H1 (cell line): Measurements from ENCODE around the gene SNRNP40. TPM values are rescaled to one million over a fixed set of nuclear protein-coding genes. Genes with fewer than 3 reads are reported as not detected.

ENCODE experiments used
- CTCF ChIA-PET: fragments of 300-600 bp; sonication (Branson Sonifier 250); formaldehyde crosslinking; loops from one replicate; lab custom pipeline; 2021; ENCODE audit not compliant: partially characterized antibody; lab: Charles Lee
- POLR2A ChIA-PET: fragments of 300-600 bp; sonication (Branson Sonifier 250); formaldehyde crosslinking; loops from one replicate; lab custom pipeline; 2021; ENCODE audit warnings: inconsistent platforms; ENCODE audit not compliant: partially characterized antibody; lab: Charles Lee
- DNase-seq, 2 experiments: peaks; one replicate each; pipeline versions ENCODE4 v3.0.0 to v3.0.0-alpha.2; 2010 to 2022; ENCODE audit warnings: low spot score in 2 of 2, low read depth in 1 of 2, mixed read lengths in 1 of 2
- FAIRE-seq: peaks from 2 replicates; lab custom pipeline; 2011; peaks lifted over from hg19 to GRCh38; lab: Jason Lieb, UNC
- H2AFZ ChIP-seq: 2 replicates; pipeline ENCODE4 v1.8.1; 2012; ENCODE audit warnings: low read length, inconsistent platforms
- H2AK5ac ChIP-seq: 2 replicates; pipeline ENCODE4 v1.6.1; 2013; ENCODE audit warnings: low read depth, low read length
- H2BK120ac ChIP-seq: replicated peaks from 2 replicates; pipeline ENCODE3; 2013; ENCODE audit warnings: low read depth, low read length, inconsistent platforms
- H2BK12ac ChIP-seq: 2 replicates; pipeline ENCODE4 v1.6.1; 2013; ENCODE audit warnings: low read depth, low read length
- H2BK15ac ChIP-seq: 2 replicates; pipeline ENCODE4 v1.6.1; 2013; ENCODE audit warnings: low read length
- H2BK20ac ChIP-seq: 2 replicates; pipeline ENCODE4 v1.6.1; 2013; ENCODE audit warnings: low read length
- H2BK5ac ChIP-seq: 2 replicates; pipeline ENCODE4 v1.6.1; 2013; ENCODE audit warnings: low read depth, low read length
- H3K14ac ChIP-seq: 2 replicates; pipeline ENCODE4 v1.6.1; 2013; ENCODE audit warnings: inconsistent platforms; ENCODE audit not compliant: insufficient read length
- H3K18ac ChIP-seq: 2 replicates; pipeline ENCODE4 v1.6.1; 2013; ENCODE audit warnings: low read length; ENCODE audit errors: extremely low read depth
- H3K23ac ChIP-seq: 2 replicates; pipeline ENCODE4 v1.6.1; 2013; ENCODE audit warnings: inconsistent platforms; ENCODE audit not compliant: insufficient read length
- H3K23me2 ChIP-seq: 2 replicates; pipeline ENCODE4 v1.6.1; 2013; ENCODE audit warnings: low read depth, low read length
- H3K27ac ChIP-seq: 2 replicates; pipeline ENCODE4 v1.6.1; 2011; ENCODE audit warnings: low read depth, low read length, inconsistent platforms
- H3K27me3 ChIP-seq, 4 experiments: replicated peaks in 1 of 4; 1 replicate in 1 of 4; 2 replicates in 3 of 4; pipeline versions ENCODE4 v1.6.1 to v1.8.1; 2011 to 2013; ENCODE audit warnings: low read length in 3 of 4, mild to moderate bottlenecking in 3 of 4, inconsistent platforms in 2 of 4, mixed read lengths in 2 of 4, moderate library complexity in 1 of 4; ENCODE audit not compliant: control insufficient read depth in 3 of 4, insufficient read depth in 3 of 4; ENCODE audit errors: extremely low read depth in 1 of 4
- H3K36me3 ChIP-seq, 4 experiments: 2 replicates each; pipeline versions ENCODE4 v1.6.1 to v1.8.1; 2011 to 2013; ENCODE audit warnings: mild to moderate bottlenecking in 4 of 4, low read length in 3 of 4, moderate library complexity in 2 of 4, control low read depth in 1 of 4, inconsistent platforms in 1 of 4; ENCODE audit not compliant: insufficient read depth in 4 of 4, control insufficient read depth in 2 of 4
- H3K4ac ChIP-seq: replicated peaks from 2 replicates; pipeline ENCODE3; 2013; ENCODE audit warnings: low read length, low read depth, mixed read lengths, inconsistent platforms; ENCODE audit not compliant: insufficient read length
- H3K4me1 ChIP-seq, 4 experiments: replicated peaks in 1 of 4; 1 replicate in 1 of 4; 2 replicates in 3 of 4; pipeline versions ENCODE4 v1.6.1 to v1.8.1; 2011 to 2013; ENCODE audit warnings: low read length in 3 of 4, inconsistent platforms in 2 of 4, mixed read lengths in 1 of 4; ENCODE audit not compliant: insufficient read depth in 4 of 4, control insufficient read depth in 3 of 4
- H3K4me2 ChIP-seq, 2 experiments: 2 replicates each; pipeline versions ENCODE4 v1.6.1 to v1.8.1; 2011 to 2013; ENCODE audit warnings: low read depth in 2 of 2, low read length in 2 of 2, control low read depth in 1 of 2, inconsistent platforms in 1 of 2, mild to moderate bottlenecking in 1 of 2; ENCODE audit not compliant: insufficient read depth in 1 of 2
- H3K4me3 ChIP-seq, 4 experiments: fragments of 200-600, 300-600 bp in 1 of 4; sonication (generic), shearing (Covaris generic), sonication (Bioruptor Twin) in 1 of 4; 2 replicates each; pipeline versions ENCODE4 v1.5.1 to v1.8.1; 2011 to 2016; ENCODE audit warnings: low read length in 4 of 4, low read depth in 3 of 4, control low read depth in 2 of 4, inconsistent platforms in 2 of 4, mild to moderate bottlenecking in 2 of 4, mixed read lengths in 1 of 4, moderate library complexity in 1 of 4; ENCODE audit not compliant: insufficient read depth in 2 of 4; ENCODE audit errors: extremely low read depth in 1 of 4
- H3K56ac ChIP-seq: replicated peaks from 2 replicates; pipeline ENCODE3; 2013; ENCODE audit warnings: low read depth, mild to moderate bottlenecking, mixed read lengths, low read length, inconsistent platforms; ENCODE audit not compliant: insufficient read length
- H3K79me1 ChIP-seq: 2 replicates; pipeline ENCODE4 v1.6.1; 2013; ENCODE audit warnings: low read depth, low read length, control low read depth
- H3K79me2 ChIP-seq, 2 experiments: 2 replicates each; pipeline versions ENCODE4 v1.6.1 to v1.8.1; 2012 to 2013; ENCODE audit warnings: low read length in 2 of 2, mild to moderate bottlenecking in 2 of 2, inconsistent platforms in 1 of 2; ENCODE audit not compliant: insufficient read depth in 2 of 2, control insufficient read depth in 1 of 2
- H3K9ac ChIP-seq, 4 experiments: replicated peaks in 1 of 4; 1 replicate in 1 of 4; 2 replicates in 3 of 4; pipeline versions ENCODE4 v1.6.1 to v1.8.1; 2011 to 2013; ENCODE audit warnings: low read depth in 3 of 4, low read length in 3 of 4, control low read depth in 2 of 4, mild to moderate bottlenecking in 2 of 4, moderate library complexity in 2 of 4, inconsistent platforms in 1 of 4; ENCODE audit errors: extremely low read depth in 1 of 4
- H3K9me3 ChIP-seq, 2 experiments: 2 replicates each; pipeline versions ENCODE4 v1.6.1 to v1.8.1; 2012 to 2013; ENCODE audit warnings: mild to moderate bottlenecking in 2 of 2, moderate library complexity in 2 of 2, control low read depth in 1 of 2, inconsistent platforms in 1 of 2, low read depth in 1 of 2, low read length in 1 of 2, mixed read lengths in 1 of 2; ENCODE audit not compliant: insufficient read depth in 2 of 2
- H4K20me1 ChIP-seq, 2 experiments: replicated peaks in 1 of 2; 2 replicates each; pipeline versions ENCODE3 to v1.8.1; 2011 to 2013; ENCODE audit warnings: inconsistent platforms in 2 of 2, low read length in 2 of 2, mild to moderate bottlenecking in 1 of 2; ENCODE audit not compliant: insufficient read depth in 2 of 2, control insufficient read depth in 1 of 2
- H4K5ac ChIP-seq: 2 replicates; pipeline ENCODE4 v1.6.1; 2013; ENCODE audit warnings: low read length, low read depth, mixed read lengths, inconsistent platforms; ENCODE audit not compliant: insufficient read length
- H4K8ac ChIP-seq: 2 replicates; pipeline ENCODE4 v1.8.0; 2013; ENCODE audit warnings: mild to moderate bottlenecking, moderate library complexity, low read length, inconsistent platforms; ENCODE audit not compliant: insufficient read depth; ENCODE audit errors: extremely low read depth
- H4K91ac ChIP-seq: replicated peaks from 2 replicates; pipeline ENCODE3; 2013; ENCODE audit warnings: low read length, mixed read lengths, inconsistent platforms; ENCODE audit not compliant: insufficient read length
- BACH1 ChIP-seq: IDR thresholded peaks from 2 replicates; pipeline ENCODE4 v1.6.1; 2012; ENCODE audit warnings: low read length, improper control_type of control experiment
- EZH2 ChIP-seq: fragments of 200-600 bp; sonication (generic); IDR thresholded peaks from 2 replicates; pipeline ENCODE4 v1.7.1; 2012; ENCODE audit warnings: low read depth, mild to moderate bottlenecking, moderate library complexity, low read length, inconsistent platforms; ENCODE audit not compliant: severe bottlenecking
- POU5F1 ChIP-seq: IDR thresholded peaks from 2 replicates; pipeline ENCODE4 v1.6.1; 2011; ENCODE audit warnings: low read depth, mild to moderate bottlenecking, low read length, moderate library complexity
- RNF2 ChIP-seq: fragments of 200-900, 300-1000 bp; sonication (generic); IDR thresholded peaks from 2 replicates; pipeline ENCODE4 v1.7.1; 2016; ENCODE audit warnings: borderline replicate concordance, low read depth, mild to moderate bottlenecking, antibody characterized with exemption, low read length; ENCODE audit not compliant: poor library complexity, severe bottlenecking; ENCODE audit errors: missing control alignments
- ZNF274 ChIP-seq: IDR thresholded peaks from 2 replicates; pipeline ENCODE4 v1.7.0; 2012; ENCODE audit warnings: low read length, borderline replicate concordance; ENCODE audit errors: extremely low read depth
- polyA plus RNA-seq, 7 experiments: library from polyadenylated mRNA; depleted of rRNA in 3 of 7; stranded (reverse) in 5 of 7; unstranded in 2 of 7; fragments of >200 nt in 5 of 7; fragments of 200-250 nt in 2 of 7; gene quantifications; 1 replicate in 5 of 7; 2 replicates in 1 of 7; 4 replicates in 1 of 7; pipeline versions ENCODE4 v1.2.1 to v1.2.3, GENCODE V29; 2011 to 2013; ENCODE audit warnings: missing spikeins in 2 of 7, mixed read lengths in 2 of 7
- total RNA-seq: library from RNA; stranded (reverse); fragmentation: NEBNext Ultra II Directional; extraction: Animal tissue kit (Norgen Biotek cat#: 25700); gene quantifications from 2 replicates; pipeline ENCODE4 v1.2.1, GENCODE V29; 2021
- TF ChIP-seq, protein P1 (sequence below), 3 experiments: IDR thresholded peaks; 1 replicate in 2 of 3; 2 replicates in 1 of 3; pipeline versions ENCODE4 v1.5.1 to v1.6.1; 2011; ENCODE audit warnings: low read length in 3 of 3, mild to moderate bottlenecking in 3 of 3, inconsistent platforms in 2 of 3, low read depth in 1 of 3, moderate library complexity in 1 of 3; ENCODE audit not compliant: insufficient read depth in 1 of 3; ENCODE audit errors: control extremely low read depth in 1 of 3

The SNRNP40 gene
- total and polyA plus RNA-seq, 2 of the 8 experiments (the other 6 are each of a cell fraction or from before 2014, with no cell fraction given) = 97.4 to 113 TPM

DNA sequence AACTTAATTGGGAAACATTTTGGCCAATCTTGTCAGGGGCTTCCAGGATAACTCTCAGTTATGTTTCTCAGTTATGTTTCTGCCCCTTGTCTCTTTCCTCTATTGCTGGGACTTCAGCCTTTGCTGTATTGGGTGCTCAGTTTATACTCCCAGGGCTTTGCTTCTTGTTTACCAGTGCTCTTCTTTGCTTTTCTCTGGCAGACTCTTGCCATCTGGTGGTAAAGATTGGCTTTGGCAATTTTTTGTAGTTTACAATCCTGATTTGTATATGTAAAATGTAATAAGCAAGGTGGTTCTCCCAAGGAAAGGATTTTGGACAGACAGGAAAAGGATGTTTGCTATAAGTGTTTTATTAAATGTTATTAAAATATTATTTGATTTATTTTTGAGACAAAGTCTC lies 38.4 kb upstream of the SNRNP40 start:
- no peak overlapping the region for H3K4me3 ChIP-seq
- H2BK5ac ChIP-seq = no peak overlapping the region
- ChIA-PET CTCF (interaction anchor here (0.8 to 1.8 kb wide), 6 partner anchors 9 to 151 kb away, joined by 3 to 24 read pairs (median 4); no protein-coding TSS in a partner anchor), POLR2A (interaction anchor here (1.0 kb wide), 1 partner anchor 151 kb away, joined by 3 read pairs; no protein-coding TSS in a partner anchor)
- peak; percentile 70 for FAIRE-seq
- H3K79me2 ChIP-seq = no peaks in the 10 kb centered on the region
- H2BK120ac ChIP-seq = no peak overlapping the region
- no peak overlapping the region for H3K23ac ChIP-seq
- no peak overlapping the region for H3K4ac ChIP-seq
- no peak for DNase-seq
- no peak overlapping the region for H4K5ac ChIP-seq
- no peak overlapping the region for H3K9ac ChIP-seq
- no peak overlapping the region for H4K91ac ChIP-seq
- no peak overlapping the region for H3K14ac ChIP-seq
- H3K9me3 ChIP-seq = no peaks in the 10 kb centered on the region
- peaks cover 0 to 6% (median 3%) of the 10 kb centered on the region in 4 experiments; a peak in 5 of 8 replicates for H3K36me3 ChIP-seq
- no peak overlapping the region for H3K56ac ChIP-seq
- H3K27ac ChIP-seq = no peak overlapping the region
- H3K23me2 ChIP-seq = no peaks in the 10 kb centered on the region; the same call in 1 of the 2 replicates
- no peaks in the 10 kb centered on the region for H3K79me1 ChIP-seq
- H2AFZ ChIP-seq = no peak overlapping the region
- no peak overlapping the region for H2BK15ac ChIP-seq
- H3K27me3 ChIP-seq = no peaks in the 10 kb centered on the region
- H3K4me2 ChIP-seq = no peak overlapping the region
- no peak overlapping the region for H2AK5ac ChIP-seq
- no peak overlapping the region for H3K18ac ChIP-seq
- no peak overlapping the region for H2BK12ac ChIP-seq
- no peak overlapping the region for H4K8ac ChIP-seq
- H2BK20ac ChIP-seq = no peak overlapping the region
- no peaks in the 10 kb centered on the region for H4K20me1 ChIP-seq
- H3K4me1 ChIP-seq = no peaks in the 10 kb centered on the region
- TF ChIP-seq RNF2 = no peak
- TF ChIP-seq ZNF274 = no peak
- no peak for TF ChIP-seq EZH2
- TF ChIP-seq, protein P1, sequence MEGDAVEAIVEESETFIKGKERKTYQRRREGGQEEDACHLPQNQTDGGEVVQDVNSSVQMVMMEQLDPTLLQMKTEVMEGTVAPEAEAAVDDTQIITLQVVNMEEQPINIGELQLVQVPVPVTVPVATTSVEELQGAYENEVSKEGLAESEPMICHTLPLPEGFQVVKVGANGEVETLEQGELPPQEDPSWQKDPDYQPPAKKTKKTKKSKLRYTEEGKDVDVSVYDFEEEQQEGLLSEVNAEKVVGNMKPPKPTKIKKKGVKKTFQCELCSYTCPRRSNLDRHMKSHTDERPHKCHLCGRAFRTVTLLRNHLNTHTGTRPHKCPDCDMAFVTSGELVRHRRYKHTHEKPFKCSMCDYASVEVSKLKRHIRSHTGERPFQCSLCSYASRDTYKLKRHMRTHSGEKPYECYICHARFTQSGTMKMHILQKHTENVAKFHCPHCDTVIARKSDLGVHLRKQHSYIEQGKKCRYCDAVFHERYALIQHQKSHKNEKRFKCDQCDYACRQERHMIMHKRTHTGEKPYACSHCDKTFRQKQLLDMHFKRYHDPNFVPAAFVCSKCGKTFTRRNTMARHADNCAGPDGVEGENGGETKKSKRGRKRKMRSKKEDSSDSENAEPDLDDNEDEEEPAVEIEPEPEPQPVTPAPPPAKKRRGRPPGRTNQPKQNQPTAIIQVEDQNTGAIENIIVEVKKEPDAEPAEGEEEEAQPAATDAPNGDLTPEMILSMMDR (IDR thresholded peaks at IDR 0.05; ENCODE audit: control extremely low read depth in 1 of 3, insufficient read depth in 1 of 3, low read depth in 1 of 3, low read length in 3 of 3) = peak in 2 of 3 experiments; percentile 44 to 51; a peak in 3 of 4 replicates
- TF ChIP-seq BACH1 = no peak
- no peak for TF ChIP-seq POU5F1
